Endothelial cell of umbilical vein (primary cell): Measurements from ENCODE around the gene SGCD. TPM values are rescaled to one million over a fixed set of nuclear protein-coding genes. Genes with fewer than 3 reads are reported as not detected.

Experiments used
- BruUV-seq: library from RNA; stranded (reverse); fragments of 400-500 nt; replicated peaks from 2 replicates; lab custom pipeline; 2021; lab: Mats Ljungman, UMichigan
- CTCF ChIA-PET: fragments of 300-600, 350-600 bp; sonication (Branson Sonifier 250); formaldehyde crosslinking; loops from one replicate; lab custom pipeline; 2021; ENCODE audit warnings: antibody characterized with exemption, inconsistent platforms; lab: Charles Lee
- POLR2A ChIA-PET: fragments of 300-600, 350-600 bp; sonication (Branson Sonifier 250); formaldehyde crosslinking; loops from one replicate; lab custom pipeline; 2021; ENCODE audit warnings: antibody characterized with exemption, inconsistent platforms; lab: Charles Lee
- DNase-seq: peaks from one replicate; pipeline ENCODE4 v3.0.0-alpha.2; 2011; ENCODE audit warnings: low read depth, low spot score
- FAIRE-seq: peaks from 2 replicates; lab custom pipeline; 2011; peaks lifted over from hg19 to GRCh38; lab: Jason Lieb, UNC
- H2AFZ ChIP-seq: 2 replicates; pipeline ENCODE4 v1.6.0; 2012; ENCODE audit warnings: low read depth, low read length, control low read depth, inconsistent platforms
- H3K27ac ChIP-seq: 2 replicates; pipeline ENCODE4 v1.5.1; 2011; ENCODE audit warnings: low read depth, mild to moderate bottlenecking, control low read depth, low read length, moderate library complexity; ENCODE audit not compliant: insufficient read depth
- H3K27me3 ChIP-seq, 2 experiments: 2 replicates each; pipeline versions ENCODE4 v1.6.0 to v1.6.1; 2011; ENCODE audit warnings: low read length in 2 of 2, mixed read lengths in 1 of 2; ENCODE audit not compliant: control insufficient read depth in 2 of 2, insufficient read depth in 2 of 2
- H3K36me3 ChIP-seq, 2 experiments: 2 replicates in 1 of 2; 3 replicates in 1 of 2; pipeline ENCODE4 v1.5.1; 2011; ENCODE audit warnings: low read length in 2 of 2, mild to moderate bottlenecking in 1 of 2, moderate library complexity in 1 of 2; ENCODE audit not compliant: control insufficient read depth in 2 of 2, insufficient read depth in 2 of 2; ENCODE audit errors: extremely low read depth in 1 of 2
- H3K4me1 ChIP-seq: 3 replicates; pipeline ENCODE4 v1.5.1; 2011; ENCODE audit warnings: mild to moderate bottlenecking, low read length; ENCODE audit not compliant: control insufficient read depth, insufficient read depth; ENCODE audit errors: extremely low read depth
- H3K4me2 ChIP-seq: 2 replicates; pipeline ENCODE4 v1.6.1; 2011; ENCODE audit warnings: low read length, control low read depth, mixed read lengths; ENCODE audit not compliant: insufficient read depth
- H3K4me3 ChIP-seq, 3 experiments: fragments of 200-600 bp in 1 of 3; sonication (generic), shearing (Covaris generic) in 1 of 3; replicated peaks in 1 of 3; 2 replicates each; pipeline ENCODE4 v1.5.1; 2011 to 2016; ENCODE audit warnings: control low read depth in 3 of 3, low read length in 3 of 3, mild to moderate bottlenecking in 2 of 3, inconsistent platforms in 1 of 3, low read depth in 1 of 3, moderate library complexity in 1 of 3; ENCODE audit not compliant: insufficient read depth in 1 of 3
- H3K79me2 ChIP-seq: 2 replicates; pipeline ENCODE4 v1.6.0; 2012; ENCODE audit warnings: low read length, inconsistent platforms; ENCODE audit not compliant: control insufficient read depth, insufficient read depth
- H3K9ac ChIP-seq: replicated peaks from 2 replicates; pipeline ENCODE3; 2011; ENCODE audit warnings: low read length, control low read depth; ENCODE audit not compliant: insufficient read depth; ENCODE audit errors: extremely low read depth
- H3K9me1 ChIP-seq: replicated peaks from 3 replicates; pipeline ENCODE4 v1.6.0; 2011; ENCODE audit warnings: mild to moderate bottlenecking, low read length; ENCODE audit not compliant: control insufficient read depth, insufficient read depth; ENCODE audit errors: extremely low read depth
- H3K9me3 ChIP-seq: replicated peaks from 2 replicates; pipeline ENCODE4 v1.5.1; 2012; ENCODE audit warnings: low read length, inconsistent platforms; ENCODE audit not compliant: control insufficient read depth, insufficient read depth
- H4K20me1 ChIP-seq: replicated peaks from 2 replicates; pipeline ENCODE3; 2011; ENCODE audit warnings: mild to moderate bottlenecking, low read length; ENCODE audit not compliant: control insufficient read depth, insufficient read depth; ENCODE audit errors: extremely low read depth
- CTCF ChIP-seq, 2 donors: IDR thresholded peaks; 1 replicate in 1 of 2; 2 replicates in 1 of 2; pipeline ENCODE4 v1.5.1; 2011; ENCODE audit warnings: low read length in 2 of 2, mild to moderate bottlenecking in 2 of 2, moderate library complexity in 2 of 2, control low read depth in 1 of 2, inconsistent platforms in 1 of 2, low read depth in 1 of 2; ENCODE audit not compliant: insufficient read depth in 1 of 2; ENCODE audit errors: extremely low read depth in 1 of 2
- EZH2 ChIP-seq: IDR thresholded peaks from 2 replicates; pipeline ENCODE4 v1.6.1; 2012; ENCODE audit warnings: borderline replicate concordance, low read depth, mild to moderate bottlenecking, moderate library complexity, low read length, inconsistent platforms; ENCODE audit not compliant: severe bottlenecking
- FOS ChIP-seq: IDR thresholded peaks from 2 replicates; pipeline ENCODE4 v1.6.1; 2011; ENCODE audit warnings: mild to moderate bottlenecking, low read length, moderate library complexity, borderline replicate concordance; ENCODE audit not compliant: insufficient read depth
- GATA2 ChIP-seq: IDR thresholded peaks from 2 replicates; pipeline ENCODE4 v1.7.0; 2011; ENCODE audit warnings: low read depth, mild to moderate bottlenecking, moderate library complexity, mixed read lengths, low read length; ENCODE audit not compliant: insufficient read length, insufficient read depth
- JUN ChIP-seq: IDR thresholded peaks from 2 replicates; pipeline ENCODE4 v1.6.1; 2011; ENCODE audit warnings: borderline replicate concordance, low read depth; ENCODE audit not compliant: insufficient read length, insufficient read depth
- MAX ChIP-seq: IDR thresholded peaks from 2 replicates; pipeline ENCODE4 v1.6.1; 2011; ENCODE audit not compliant: insufficient read depth, insufficient read length
- MYC ChIP-seq: IDR thresholded peaks from one replicate; pipeline ENCODE4 v1.6.1; 2011; ENCODE audit warnings: mild to moderate bottlenecking, low read depth, low read length
- POLR2A ChIP-seq: IDR thresholded peaks from 2 replicates; pipeline ENCODE4 v1.6.1; 2012; ENCODE audit warnings: low read depth, mild to moderate bottlenecking, control low read depth, low read length
- POLR2AphosphoS5 ChIP-seq: IDR thresholded peaks from 2 replicates; pipeline ENCODE4 v1.6.1; 2012; ENCODE audit warnings: low read depth, mild to moderate bottlenecking, control low read depth, low read length, moderate library complexity; ENCODE audit not compliant: insufficient read depth
- dilution Hi-C: fragments of 300-500 bp; cut with MboI; formaldehyde crosslinking; loops from one replicate; pipeline ENCODE4 v1.15.0; 2019; ENCODE audit warnings: low sequenced_read_pairs; ENCODE audit not compliant: extremely low pct_ligation_motif_present
- intact Hi-C: fragments of 100-400 bp; cut with micrococcal nuclease; formaldehyde crosslinking; loops from one replicate; pipeline ENCODE4 v1.10.0; 2022
- polyA plus RNA-seq, 4 experiments: library from polyadenylated mRNA; depleted of rRNA in 3 of 4; stranded (reverse) in 3 of 4; unstranded in 1 of 4; fragments of >200 nt; gene quantifications; 2 replicates each; pipeline versions ENCODE4 v1.2.1 to v1.2.3, GENCODE V29; 2011 to 2012; ENCODE audit warnings: missing spikeins in 1 of 4
- total RNA-seq: library from RNA; stranded (reverse); gene quantifications from 2 replicates; pipeline ENCODE4 v1.2.3, GENCODE V29; 2021

The SGCD gene
- total and polyA plus RNA-seq, 2 donors (not counting 3 experiments of a cell fraction or from before 2014, with no cell fraction given) = not detected

- DNase-seq (no peak), FAIRE-seq (no peak)
- no peaks in the 10 kb centered on the region for H3K36me3 ChIP-seq
- H2AFZ ChIP-seq = no peak overlapping the region
- H3K9ac ChIP-seq = no peak overlapping the region
- dilution Hi-C loops = no loop called here
- H3K4me1 ChIP-seq = no peaks in the 10 kb centered on the region
- no peaks in the 10 kb centered on the region for H4K20me1 ChIP-seq
- no TSS peak for BruUV-seq
- intact Hi-C loops = no loop called here
- TF ChIP-seq FOS = no peak
- no peak for TF ChIP-seq GATA2
- TF ChIP-seq CTCF (IDR thresholded peaks at IDR 0.05; ENCODE audit: extremely low read depth in 1 of 2, insufficient read depth in 1 of 2, low read depth in 1 of 2, low read length in 2 of 2) = no peak
- TF ChIP-seq POLR2AphosphoS5 = no peak
- no peaks in the 10 kb centered on the region for H3K79me2 ChIP-seq
- no peaks in the 10 kb centered on the region for H3K27me3 ChIP-seq
- no peak overlapping the region for H3K4me3 ChIP-seq
- no peaks in the 10 kb centered on the region for H3K9me1 ChIP-seq
- ChIA-PET POLR2A (no interaction called here), CTCF (no interaction called here)
- peaks cover 3% of the 10 kb centered on the region for H3K9me3 ChIP-seq
- no peak overlapping the region for H3K4me2 ChIP-seq
- no peak overlapping the region for H3K27ac ChIP-seq
Measured at GRCh38 chr5:156741516-156741915, 414.6 kb downstream of the SGCD start.

GRCh38 chr5:156753846-156754245 lies 426.9 kb downstream of the SGCD start:
- H3K4me1 ChIP-seq = no peaks in the 10 kb centered on the region
- DNase-seq = no peak
- FAIRE-seq = no peak
- no peaks in the 10 kb centered on the region for H3K9me1 ChIP-seq
- H3K4me3 ChIP-seq = no peak overlapping the region
- ChIA-PET POLR2A (no interaction called here), CTCF (no interaction called here)
- H3K9me3 ChIP-seq = no peaks in the 10 kb centered on the region
- no peaks in the 10 kb centered on the region for H3K79me2 ChIP-seq
- intact Hi-C loops (no loop called here), dilution Hi-C loops (no loop called here)
- no TSS peak for BruUV-seq
- no peak overlapping the region for H3K27ac ChIP-seq
- H4K20me1 ChIP-seq = no peaks in the 10 kb centered on the region
- no peak overlapping the region for H2AFZ ChIP-seq
- no peak for TF ChIP-seq FOS
- no peak for TF ChIP-seq JUN
- no peak for TF ChIP-seq GATA2
- no peak for TF ChIP-seq POLR2A
- TF ChIP-seq MYC = no peak
- no peak for TF ChIP-seq EZH2
- no peak for TF ChIP-seq CTCF (IDR thresholded peaks at IDR 0.05; ENCODE audit: extremely low read depth in 1 of 2, insufficient read depth in 1 of 2, low read depth in 1 of 2, low read length in 2 of 2)
- TF ChIP-seq POLR2AphosphoS5 = no peak
- no peak for TF ChIP-seq MAX
- no peak overlapping the region for H3K9ac ChIP-seq
- H3K27me3 ChIP-seq = no peaks in the 10 kb centered on the region
- H3K36me3 ChIP-seq = no peaks in the 10 kb centered on the region
- H3K4me2 ChIP-seq = no peak overlapping the region
